Loucy (cell line): Measurements from ENCODE around the gene BST1.

Experiments
- CTCF ChIP-seq: fragments of 200-600 bp; sonication (generic); conservative IDR thresholded peaks from 2 replicates; pipeline ENCODE4 v1.5.1; 2014; ENCODE audit warnings: mild to moderate bottlenecking, antibody characterized with exemption, low read length
- EZH2phosphoT487 ChIP-seq: fragments of 200-600 bp; IDR thresholded peaks from 2 replicates; pipeline ENCODE4 v1.6.1; 2018; ENCODE audit warnings: antibody characterized with exemption, mild to moderate bottlenecking, moderate library complexity, borderline replicate concordance

GRCh38 chr4:15703439-15703838, 574 bp downstream of the BST1 start:
- TF ChIP-seq CTCF (no peak), EZH2phosphoT487 (no peak)
